ENCODE data around the gene TMEM59L.

DNA sequence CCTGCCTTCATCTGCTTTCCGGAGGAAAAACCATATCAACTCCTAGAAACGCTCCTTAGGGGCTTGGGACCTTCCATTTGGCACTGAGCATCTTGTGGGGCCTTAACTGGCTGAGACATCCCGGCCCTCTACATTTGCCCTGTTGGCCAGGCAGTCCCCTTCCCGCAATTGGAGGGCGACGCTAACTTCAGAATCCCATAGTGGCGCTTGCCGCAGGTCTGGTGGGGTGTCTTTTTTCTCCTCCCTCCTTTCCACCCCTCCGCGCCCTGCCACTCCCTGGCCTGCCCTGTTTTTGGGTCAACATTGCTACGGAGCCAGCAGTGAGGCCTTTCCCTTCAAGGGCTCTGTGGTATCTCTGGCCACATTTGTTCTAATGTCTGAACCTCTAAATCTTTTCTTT lies 57.2 kb downstream of the TMEM59L start:
- TF ChIP-seq, protein P1, sequence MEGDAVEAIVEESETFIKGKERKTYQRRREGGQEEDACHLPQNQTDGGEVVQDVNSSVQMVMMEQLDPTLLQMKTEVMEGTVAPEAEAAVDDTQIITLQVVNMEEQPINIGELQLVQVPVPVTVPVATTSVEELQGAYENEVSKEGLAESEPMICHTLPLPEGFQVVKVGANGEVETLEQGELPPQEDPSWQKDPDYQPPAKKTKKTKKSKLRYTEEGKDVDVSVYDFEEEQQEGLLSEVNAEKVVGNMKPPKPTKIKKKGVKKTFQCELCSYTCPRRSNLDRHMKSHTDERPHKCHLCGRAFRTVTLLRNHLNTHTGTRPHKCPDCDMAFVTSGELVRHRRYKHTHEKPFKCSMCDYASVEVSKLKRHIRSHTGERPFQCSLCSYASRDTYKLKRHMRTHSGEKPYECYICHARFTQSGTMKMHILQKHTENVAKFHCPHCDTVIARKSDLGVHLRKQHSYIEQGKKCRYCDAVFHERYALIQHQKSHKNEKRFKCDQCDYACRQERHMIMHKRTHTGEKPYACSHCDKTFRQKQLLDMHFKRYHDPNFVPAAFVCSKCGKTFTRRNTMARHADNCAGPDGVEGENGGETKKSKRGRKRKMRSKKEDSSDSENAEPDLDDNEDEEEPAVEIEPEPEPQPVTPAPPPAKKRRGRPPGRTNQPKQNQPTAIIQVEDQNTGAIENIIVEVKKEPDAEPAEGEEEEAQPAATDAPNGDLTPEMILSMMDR (IDR thresholded peaks at IDR 0.05), result no peak
- TF ChIP-seq POLR2A (IDR thresholded peaks at IDR 0.05), result no peak

All from body of pancreas (tissue), 4 donors.